ENCODE measurements around the gene GRIK4. TPM values are rescaled to one million over a fixed set of nuclear protein-coding genes. Genes with fewer than 3 reads are reported as not detected.

GRIK4 gene
- total and polyA plus RNA-seq, 2 of the 4 experiments (the other 2 are of a cell fraction): 0.18 to 0.38 TPM

DNA sequence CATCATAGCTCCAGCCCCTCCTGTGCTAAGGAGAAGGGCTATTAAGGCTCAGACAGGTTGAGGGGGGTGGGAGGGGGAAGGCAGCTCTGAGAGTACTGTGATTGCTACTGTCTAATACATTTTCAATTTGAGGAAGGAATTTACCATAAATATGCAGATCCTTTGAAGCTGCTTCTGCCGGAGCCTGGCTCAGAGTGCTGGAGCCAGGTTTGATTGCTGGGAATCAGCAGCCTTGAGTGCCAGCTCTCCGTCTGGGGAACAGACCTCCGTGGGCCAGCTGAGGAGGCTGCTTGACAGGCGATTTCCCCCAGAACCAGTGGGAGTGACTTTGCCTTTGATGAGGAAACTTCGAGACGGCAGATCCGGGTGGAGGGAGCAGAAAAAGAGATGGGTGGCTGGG lies 370.6 kb downstream of the GRIK4 start:
- ATAC-seq (ENCODE audit: low read depth): no peak
- dilution Hi-C loops (cut with HindIII; ENCODE audit: low sequenced_read_pairs, unreplicated experiment): no loop called here
- no peaks in the 10 kb centered on the region for H3K9me3 ChIP-seq (ENCODE audit: control insufficient read depth, insufficient read depth, low read length)

More for the DNA sequence above, 370.6 kb downstream of the GRIK4 start:
- TF ChIP-seq NFE2L2 (IDR thresholded peaks at IDR 0.05; ENCODE audit: low read depth, low read length) (no peak), RCOR1 (IDR thresholded peaks at IDR 0.05; ENCODE audit: insufficient replicate concordance, low read length) (no peak), MAFK (IDR thresholded peaks at IDR 0.05; ENCODE audit: low read depth, low read length) (no peak), SMC3 (IDR thresholded peaks at IDR 0.05; ENCODE audit: low read depth, low read length) (no peak), CHD1 (IDR thresholded peaks at IDR 0.05; ENCODE audit: low read depth, low read length) (no peak), RAD21 (IDR thresholded peaks at IDR 0.05; ENCODE audit: low read length) (no peak), CEBPB (IDR thresholded peaks at IDR 0.05; ENCODE audit: low read depth, low read length) (no peak), RFX5 (IDR thresholded peaks at IDR 0.05; ENCODE audit: low read depth, low read length) (no peak), MXI1 (IDR thresholded peaks at IDR 0.05; ENCODE audit: borderline replicate concordance, low read depth, low read length) (no peak), BHLHE40 (IDR thresholded peaks at IDR 0.05; ENCODE audit: low read depth, low read length) (no peak)
- TF ChIP-seq, protein P1, sequence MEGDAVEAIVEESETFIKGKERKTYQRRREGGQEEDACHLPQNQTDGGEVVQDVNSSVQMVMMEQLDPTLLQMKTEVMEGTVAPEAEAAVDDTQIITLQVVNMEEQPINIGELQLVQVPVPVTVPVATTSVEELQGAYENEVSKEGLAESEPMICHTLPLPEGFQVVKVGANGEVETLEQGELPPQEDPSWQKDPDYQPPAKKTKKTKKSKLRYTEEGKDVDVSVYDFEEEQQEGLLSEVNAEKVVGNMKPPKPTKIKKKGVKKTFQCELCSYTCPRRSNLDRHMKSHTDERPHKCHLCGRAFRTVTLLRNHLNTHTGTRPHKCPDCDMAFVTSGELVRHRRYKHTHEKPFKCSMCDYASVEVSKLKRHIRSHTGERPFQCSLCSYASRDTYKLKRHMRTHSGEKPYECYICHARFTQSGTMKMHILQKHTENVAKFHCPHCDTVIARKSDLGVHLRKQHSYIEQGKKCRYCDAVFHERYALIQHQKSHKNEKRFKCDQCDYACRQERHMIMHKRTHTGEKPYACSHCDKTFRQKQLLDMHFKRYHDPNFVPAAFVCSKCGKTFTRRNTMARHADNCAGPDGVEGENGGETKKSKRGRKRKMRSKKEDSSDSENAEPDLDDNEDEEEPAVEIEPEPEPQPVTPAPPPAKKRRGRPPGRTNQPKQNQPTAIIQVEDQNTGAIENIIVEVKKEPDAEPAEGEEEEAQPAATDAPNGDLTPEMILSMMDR (conservative IDR thresholded peaks at IDR 0.05; ENCODE audit: low read depth, low read length): no peak
- TF ChIP-seq, protein P2, sequence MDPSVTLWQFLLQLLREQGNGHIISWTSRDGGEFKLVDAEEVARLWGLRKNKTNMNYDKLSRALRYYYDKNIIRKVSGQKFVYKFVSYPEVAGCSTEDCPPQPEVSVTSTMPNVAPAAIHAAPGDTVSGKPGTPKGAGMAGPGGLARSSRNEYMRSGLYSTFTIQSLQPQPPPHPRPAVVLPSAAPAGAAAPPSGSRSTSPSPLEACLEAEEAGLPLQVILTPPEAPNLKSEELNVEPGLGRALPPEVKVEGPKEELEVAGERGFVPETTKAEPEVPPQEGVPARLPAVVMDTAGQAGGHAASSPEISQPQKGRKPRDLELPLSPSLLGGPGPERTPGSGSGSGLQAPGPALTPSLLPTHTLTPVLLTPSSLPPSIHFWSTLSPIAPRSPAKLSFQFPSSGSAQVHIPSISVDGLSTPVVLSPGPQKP (IDR thresholded peaks at IDR 0.05; ENCODE audit: borderline replicate concordance, low read depth, low read length): no peak
- TF ChIP-seq, protein P3, sequence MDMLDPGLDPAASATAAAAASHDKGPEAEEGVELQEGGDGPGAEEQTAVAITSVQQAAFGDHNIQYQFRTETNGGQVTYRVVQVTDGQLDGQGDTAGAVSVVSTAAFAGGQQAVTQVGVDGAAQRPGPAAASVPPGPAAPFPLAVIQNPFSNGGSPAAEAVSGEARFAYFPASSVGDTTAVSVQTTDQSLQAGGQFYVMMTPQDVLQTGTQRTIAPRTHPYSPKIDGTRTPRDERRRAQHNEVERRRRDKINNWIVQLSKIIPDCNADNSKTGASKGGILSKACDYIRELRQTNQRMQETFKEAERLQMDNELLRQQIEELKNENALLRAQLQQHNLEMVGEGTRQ (IDR thresholded peaks at IDR 0.05; ENCODE audit: low read depth, low read length): no peak
- no peak overlapping the region for H3K9ac ChIP-seq (ENCODE audit: low read depth, low read length)
- no peak overlapping the region for H3K18ac ChIP-seq (ENCODE audit: low read depth, low read length)
- H2AK9ac ChIP-seq (replicated peaks; ENCODE audit: low read depth, low read length, poor library complexity): no peak overlapping the region
- no peak overlapping the region for H4K5ac ChIP-seq (ENCODE audit: low read depth, low read length)
- CTCF ChIA-PET: no interaction called here
- H3K14ac ChIP-seq (replicated peaks; ENCODE audit: low read depth, low read length): no peak overlapping the region
- no peaks in the 10 kb centered on the region for H4K20me1 ChIP-seq (ENCODE audit: insufficient read depth, low read length)
- in situ Hi-C loops (cut with MboI; ENCODE audit: low sequenced_read_pairs): no loop called here
- no peak overlapping the region for H3K56ac ChIP-seq (ENCODE audit: extremely low read depth, insufficient read depth, low read length)
- no peak overlapping the region for H2BK20ac ChIP-seq (ENCODE audit: low read depth, low read length)
- no peak overlapping the region for H3K23ac ChIP-seq (ENCODE audit: low read depth, low read length)
- H2AFZ ChIP-seq (replicated peaks; ENCODE audit: low read length, poor library complexity): no peak overlapping the region
- peaks cover 22% of the 10 kb centered on the region for H3K27me3 ChIP-seq (ENCODE audit: control insufficient read depth, insufficient read depth, low read length)
- H2BK5ac ChIP-seq (ENCODE audit: low read depth, low read length, poor library complexity, severe bottlenecking): no peak overlapping the region
- WGBS, 2 experiments (ENCODE audit: extremely low coverage in 2 of 2, insufficient read length in 1 of 2): 63% methylated on average over 7 of the region's 7 CpGs; no CpG with 5 or more reads in 1 of the 2 experiments
- no peak overlapping the region for H4K8ac ChIP-seq (ENCODE audit: low read depth in 2 of 2, low read length in 2 of 2)
- H4K91ac ChIP-seq (ENCODE audit: insufficient read depth, low read depth, low read length): no peak overlapping the region
- no peak overlapping the region for H2AK5ac ChIP-seq (ENCODE audit: low read depth, low read length)
- H2BK15ac ChIP-seq (ENCODE audit: low read depth, low read length): no peak overlapping the region
- H3K79me1 ChIP-seq (ENCODE audit: low read depth in 1 of 2, low read length in 2 of 2): no peaks in the 10 kb centered on the region
- H3K4me1 ChIP-seq (ENCODE audit: control insufficient read depth, insufficient read depth, low read length): no peaks in the 10 kb centered on the region
- intact Hi-C loops (cut with micrococcal nuclease): no loop called here
- no peak overlapping the region for H3K4me2 ChIP-seq (ENCODE audit: low read depth, low read length)
- H3K9me1 ChIP-seq (ENCODE audit: insufficient read depth, low read length): no peaks in the 10 kb centered on the region
- no peaks in the 10 kb centered on the region for H3K36me3 ChIP-seq (ENCODE audit: control insufficient read depth, insufficient read depth, low read length)
- no TSS peak for BruUV-seq (replicated peaks)
- no peak overlapping the region for H3K4me3 ChIP-seq (ENCODE audit: insufficient read depth, low read depth, low read length)
- POLR2A ChIA-PET (ENCODE audit: unreplicated experiment): no interaction called here
- H3K4ac ChIP-seq (ENCODE audit: low read depth, low read length): no peak overlapping the region
- H2BK120ac ChIP-seq (ENCODE audit: low read depth, low read length): no peak overlapping the region
- H3K27ac ChIP-seq (ENCODE audit: insufficient read depth, low read length): no peak overlapping the region
- DNase-seq: no peak
